ENCODE measurements around the gene WHAMM. TPM values are rescaled to one million over a fixed set of nuclear protein-coding genes. Genes with fewer than 3 reads are reported as not detected.
A peak's percentile ranks its signal among the peaks of the same experiment; 100 is the strongest.

The WHAMM gene
- polyA plus RNA-seq, 2 of the 4 experiments (the other 2 are of a cell fraction), result 5.1 to 5.6 TPM

DNA sequence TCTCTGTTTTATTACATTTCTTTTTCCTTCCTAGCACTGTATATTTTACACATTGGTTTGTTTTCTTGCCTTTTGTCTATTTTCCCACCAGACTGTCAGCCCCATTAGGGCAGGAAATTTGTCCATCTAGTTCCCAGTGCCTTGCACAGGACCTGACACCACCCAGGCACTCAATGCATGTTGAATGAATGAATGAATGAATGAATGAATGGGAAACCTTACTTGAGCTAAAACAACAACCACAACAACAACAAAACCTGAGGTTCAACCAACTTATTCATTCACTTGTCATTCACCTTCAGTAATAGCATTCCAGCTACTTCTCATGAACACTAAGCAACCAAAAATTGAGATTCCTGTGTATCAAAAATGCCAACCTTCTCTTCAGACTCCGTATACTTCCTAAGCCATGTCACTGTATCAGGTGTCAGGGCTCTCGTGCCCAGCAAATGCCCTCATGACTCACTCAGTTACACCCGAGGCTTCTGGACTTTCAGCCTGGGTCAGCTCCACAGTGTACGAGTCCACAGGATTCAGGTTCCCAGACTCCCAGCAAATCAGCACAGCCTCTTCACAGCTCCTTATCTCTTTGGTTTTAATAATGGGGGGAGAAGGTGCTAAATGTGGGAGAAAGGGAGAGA lies 40.9 kb upstream of the WHAMM start:
- ChIA-PET POLR2A (no interaction called here), CTCF (interaction anchor here (2.3 kb wide), 1 partner anchor 17 kb away, joined by 6 read pairs; no protein-coding TSS in a partner anchor)
- FAIRE-seq (no peak), DNase-seq (ENCODE audit: low read depth in 1 of 2, low spot score in 1 of 2) (peak in 1 of 2 experiments; percentile 19), ATAC-seq (peak; percentile 44 to 52; a peak in 3 of 6 replicates)
- Histone ChIP-seq H3K9me3 (no peaks in the 10 kb centered on the region), H3K27ac (no peak overlapping the region), H3K4me2 (no peak overlapping the region), H3K4me3 (no peak overlapping the region), H3K4me1 (0 out of 3 replicates have a peak, but pooled peaks cover 5% of the 10 kb centered on the region)
- 22% methylated on average over 4 of the region's 4 CpGs for WGBS (ENCODE audit: missing lambda C conversion rate)
- TF ChIP-seq NPAS2 (CRISPR knock-in tag; IDR thresholded peaks at IDR 0.05; ENCODE audit: borderline replicate concordance) (no peak), HOXB5 (CRISPR knock-in tag; IDR thresholded peaks at IDR 0.05) (no peak), HOXB13 (CRISPR knock-in tag; IDR thresholded peaks at IDR 0.05; ENCODE audit: low read depth) (no peak), JUNB (IDR thresholded peaks at IDR 0.05) (no peak), RNF2 (IDR thresholded peaks at IDR 0.05; ENCODE audit: borderline replicate concordance, low read depth) (no peak), KDM5A (IDR thresholded peaks at IDR 0.05) (no peak), ZNF302 (CRISPR knock-in tag; IDR thresholded peaks at IDR 0.05) (no peak), MAFK (IDR thresholded peaks at IDR 0.05; ENCODE audit: partially characterized antibody) (no peak), HEYL (CRISPR knock-in tag; IDR thresholded peaks at IDR 0.05) (no peak), RAD21 (conservative IDR thresholded peaks at IDR 0.05 in 1 of 2, IDR thresholded peaks at IDR 0.05 in 1 of 2) (no peak)
- TF ChIP-seq, protein P1, sequence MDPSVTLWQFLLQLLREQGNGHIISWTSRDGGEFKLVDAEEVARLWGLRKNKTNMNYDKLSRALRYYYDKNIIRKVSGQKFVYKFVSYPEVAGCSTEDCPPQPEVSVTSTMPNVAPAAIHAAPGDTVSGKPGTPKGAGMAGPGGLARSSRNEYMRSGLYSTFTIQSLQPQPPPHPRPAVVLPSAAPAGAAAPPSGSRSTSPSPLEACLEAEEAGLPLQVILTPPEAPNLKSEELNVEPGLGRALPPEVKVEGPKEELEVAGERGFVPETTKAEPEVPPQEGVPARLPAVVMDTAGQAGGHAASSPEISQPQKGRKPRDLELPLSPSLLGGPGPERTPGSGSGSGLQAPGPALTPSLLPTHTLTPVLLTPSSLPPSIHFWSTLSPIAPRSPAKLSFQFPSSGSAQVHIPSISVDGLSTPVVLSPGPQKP (IDR thresholded peaks at IDR 0.05; ENCODE audit: low read depth, low read length), result no peak

DNA sequence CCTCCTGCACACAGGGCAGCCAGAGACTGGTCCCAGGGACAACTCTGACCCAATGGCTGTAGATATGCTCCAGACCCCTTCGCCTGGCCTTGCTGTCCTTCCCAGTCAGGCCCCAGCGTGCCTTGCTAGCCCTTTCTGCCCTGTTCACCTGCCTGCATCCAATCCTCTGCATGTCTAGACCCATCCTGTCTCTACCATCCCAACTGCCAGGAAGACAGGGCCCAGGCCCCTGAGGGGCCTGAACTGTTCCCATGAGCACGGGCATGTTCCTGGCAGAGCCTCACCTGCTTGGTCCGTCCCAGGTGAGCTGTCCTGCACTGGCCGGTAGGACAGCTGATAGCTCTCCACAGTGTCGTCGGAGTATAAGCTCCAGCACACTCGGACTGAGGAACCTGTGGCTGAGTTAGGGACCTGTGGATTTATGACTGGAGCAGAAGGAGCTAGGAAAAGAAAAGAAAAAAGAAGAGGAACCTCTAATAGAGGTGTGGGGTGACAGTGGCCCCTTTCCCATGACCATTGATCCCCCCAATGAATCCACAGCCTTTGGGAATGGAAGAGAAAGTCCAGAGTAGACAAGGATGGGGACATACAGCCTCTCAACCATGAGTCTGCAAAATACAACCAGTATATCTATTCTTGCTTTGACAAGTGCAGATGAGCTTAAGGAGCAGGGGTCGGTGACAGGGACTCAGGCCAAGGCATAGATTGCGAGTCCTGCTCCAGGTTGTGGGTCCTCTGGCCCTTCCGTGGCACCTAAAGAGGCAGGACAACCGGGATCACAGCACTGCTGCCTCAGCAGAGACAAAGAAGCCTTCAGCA lies 37.4 kb upstream of the WHAMM start:
- no peak overlapping the region for H3K4me3 ChIP-seq
- H3K4me2 ChIP-seq, result no peak overlapping the region
- 0 out of 3 replicates have a peak, but pooled peaks cover 5% of the 10 kb centered on the region for H3K4me1 ChIP-seq
- no peak overlapping the region for H3K27ac ChIP-seq
- POLR2A ChIA-PET, result interaction anchor here (1.1 kb wide), 1 partner anchor 22 kb away, joined by 4 read pairs; no protein-coding TSS in a partner anchor
- no peak; a peak in 2 of 6 replicates for ATAC-seq
- FAIRE-seq, result no peak
- TF ChIP-seq ZFP36 (IDR thresholded peaks at IDR 0.05; ENCODE audit: borderline replicate concordance, partially characterized antibody) (no peak), CEBPB (IDR thresholded peaks at IDR 0.05) (no peak), EHF (CRISPR knock-in tag; IDR thresholded peaks at IDR 0.05) (no peak)
- TF ChIP-seq, protein P2, sequence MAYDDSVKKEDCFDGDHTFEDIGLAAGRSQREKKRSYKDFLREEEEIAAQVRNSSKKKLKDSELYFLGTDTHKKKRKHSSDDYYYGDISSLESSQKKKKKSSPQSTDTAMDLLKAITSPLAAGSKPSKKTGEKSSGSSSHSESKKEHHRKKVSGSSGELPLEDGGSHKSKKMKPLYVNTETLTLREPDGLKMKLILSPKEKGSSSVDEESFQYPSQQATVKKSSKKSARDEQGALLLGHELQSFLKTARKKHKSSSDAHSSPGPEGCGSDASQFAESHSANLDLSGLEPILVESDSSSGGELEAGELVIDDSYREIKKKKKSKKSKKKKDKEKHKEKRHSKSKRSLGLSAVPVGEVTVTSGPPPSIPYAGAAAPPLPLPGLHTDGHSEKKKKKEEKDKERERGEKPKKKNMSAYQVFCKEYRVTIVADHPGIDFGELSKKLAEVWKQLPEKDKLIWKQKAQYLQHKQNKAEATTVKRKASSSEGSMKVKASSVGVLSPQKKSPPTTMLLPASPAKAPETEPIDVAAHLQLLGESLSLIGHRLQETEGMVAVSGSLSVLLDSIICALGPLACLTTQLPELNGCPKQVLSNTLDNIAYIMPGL (CRISPR knock-in tag; IDR thresholded peaks at IDR 0.05; ENCODE audit: borderline replicate concordance), result no peak
- CTCF ChIA-PET, result no interaction called here
- 68% methylated on average over 12 of the region's 12 CpGs for WGBS (ENCODE audit: missing lambda C conversion rate)
- no peak for DNase-seq (ENCODE audit: low read depth in 1 of 2, low spot score in 1 of 2)
- no peaks in the 10 kb centered on the region; the same call in 2 of the 3 replicates for H3K9me3 ChIP-seq

DNA sequence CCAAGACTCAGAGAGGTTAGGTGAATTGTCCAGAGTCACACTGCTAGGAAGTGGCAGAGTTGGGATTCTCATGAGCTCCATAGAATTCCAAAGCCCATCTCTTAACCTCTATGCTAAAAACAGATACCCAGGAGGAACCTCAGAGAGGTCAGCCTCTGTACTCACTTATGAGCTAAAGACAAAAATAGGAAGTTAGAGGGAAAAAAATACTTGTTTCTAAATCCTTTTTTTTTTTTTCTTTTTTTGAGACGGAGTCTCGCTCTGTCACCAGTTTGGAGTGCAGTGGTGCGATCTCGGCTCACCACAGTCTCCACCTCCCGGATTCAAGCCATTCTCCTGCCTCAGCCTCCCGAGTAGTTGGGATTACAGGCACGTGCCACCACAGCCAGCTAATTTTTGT lies 34.9 kb upstream of the WHAMM start:
- POLR2A ChIA-PET, result interaction anchor here (1.3 kb wide), 1 partner anchor 24 kb away, joined by 6 read pairs; no protein-coding TSS in a partner anchor
- DNase-seq (ENCODE audit: low read depth in 1 of 2, low spot score in 1 of 2), result no peak
- no peak for FAIRE-seq
- WGBS (ENCODE audit: missing lambda C conversion rate), result 76% methylated on average over 7 of the region's 7 CpGs
- no peak overlapping the region for H3K4me2 ChIP-seq
- no peak for ATAC-seq
- H3K27ac ChIP-seq, result no peak overlapping the region
- no peaks in the 10 kb centered on the region for H3K4me1 ChIP-seq
- no peak for TF ChIP-seq HOXB13 (CRISPR knock-in tag; IDR thresholded peaks at IDR 0.05; ENCODE audit: low read depth)
- TF ChIP-seq, protein P3, sequence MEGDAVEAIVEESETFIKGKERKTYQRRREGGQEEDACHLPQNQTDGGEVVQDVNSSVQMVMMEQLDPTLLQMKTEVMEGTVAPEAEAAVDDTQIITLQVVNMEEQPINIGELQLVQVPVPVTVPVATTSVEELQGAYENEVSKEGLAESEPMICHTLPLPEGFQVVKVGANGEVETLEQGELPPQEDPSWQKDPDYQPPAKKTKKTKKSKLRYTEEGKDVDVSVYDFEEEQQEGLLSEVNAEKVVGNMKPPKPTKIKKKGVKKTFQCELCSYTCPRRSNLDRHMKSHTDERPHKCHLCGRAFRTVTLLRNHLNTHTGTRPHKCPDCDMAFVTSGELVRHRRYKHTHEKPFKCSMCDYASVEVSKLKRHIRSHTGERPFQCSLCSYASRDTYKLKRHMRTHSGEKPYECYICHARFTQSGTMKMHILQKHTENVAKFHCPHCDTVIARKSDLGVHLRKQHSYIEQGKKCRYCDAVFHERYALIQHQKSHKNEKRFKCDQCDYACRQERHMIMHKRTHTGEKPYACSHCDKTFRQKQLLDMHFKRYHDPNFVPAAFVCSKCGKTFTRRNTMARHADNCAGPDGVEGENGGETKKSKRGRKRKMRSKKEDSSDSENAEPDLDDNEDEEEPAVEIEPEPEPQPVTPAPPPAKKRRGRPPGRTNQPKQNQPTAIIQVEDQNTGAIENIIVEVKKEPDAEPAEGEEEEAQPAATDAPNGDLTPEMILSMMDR (IDR thresholded peaks at IDR 0.05), result no peak
- CTCF ChIA-PET, result interaction anchor here (2.1 kb wide), 1 partner anchor 11 kb away, joined by 6 read pairs; no protein-coding TSS in a partner anchor
- no peaks in the 10 kb centered on the region; the same call in 2 of the 3 replicates for H3K9me3 ChIP-seq
- no peak overlapping the region for H3K4me3 ChIP-seq
